ENCODE results near the gene NLRC3.

NLRC3 gene

DNA sequence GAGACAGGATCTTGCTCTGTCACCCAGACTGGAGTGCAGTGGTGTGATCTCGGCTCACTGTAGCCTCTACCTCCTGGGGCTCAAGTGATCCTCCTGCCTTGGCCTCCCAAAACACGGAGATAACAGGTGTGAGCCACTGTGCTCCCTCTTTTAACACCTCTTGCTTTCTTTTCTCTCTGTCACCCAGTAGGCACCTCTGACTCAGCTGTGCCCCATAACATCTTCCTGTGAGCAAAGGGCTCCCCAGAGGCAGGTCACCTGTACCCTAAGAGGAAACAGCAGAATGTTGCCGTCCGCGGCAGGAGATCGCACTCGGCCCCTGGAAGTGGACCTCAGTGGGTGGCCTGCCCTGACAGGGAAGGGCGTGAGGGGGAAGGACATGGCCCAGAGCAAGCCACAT is 918 bp upstream of the NLRC3 start:
- H3K27me3 ChIP-seq (replicated peaks; ENCODE audit: control insufficient read depth, insufficient read depth, low read length) = peaks cover 10% of the 10 kb centered on the region
- H3K9ac ChIP-seq (ENCODE audit: low read length) = no peak overlapping the region
- H3K4me3 ChIP-seq (ENCODE audit: low read length) = no peak overlapping the region
- no peak for DNase-seq (ENCODE audit: low read depth)
- no peaks in the 10 kb centered on the region for H3K9me3 ChIP-seq (ENCODE audit: control insufficient read depth, low read length)
- peaks cover 3% of the 10 kb centered on the region for H3K36me3 ChIP-seq (ENCODE audit: control insufficient read depth, insufficient read depth, low read length, severe bottlenecking)
- H3K4me1 ChIP-seq (ENCODE audit: control insufficient read depth, insufficient read depth, low read length) = no peaks in the 10 kb centered on the region

DNA sequence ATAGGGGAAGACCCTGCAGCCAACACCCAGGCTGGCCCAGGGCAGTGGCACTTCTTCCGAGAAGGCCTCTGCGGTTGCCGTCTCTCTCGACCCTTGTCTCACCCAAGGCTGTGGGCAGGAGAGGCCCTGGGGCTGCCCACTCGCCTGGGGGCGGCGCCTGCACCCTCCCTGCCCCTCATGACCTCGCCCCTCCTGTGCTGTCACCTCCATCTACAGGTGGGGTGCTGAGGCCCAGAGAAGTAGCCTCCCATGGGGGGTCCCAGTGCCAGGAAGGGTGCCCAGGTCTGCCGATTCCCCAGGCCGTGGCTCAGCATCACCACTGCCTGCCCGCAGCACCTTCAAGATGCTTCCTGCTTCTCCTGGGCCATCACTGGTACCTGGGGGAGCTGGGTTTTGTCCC is 992 bp downstream of the NLRC3 start:
- Histone ChIP-seq H3K36me3 (ENCODE audit: control insufficient read depth, insufficient read depth, low read length, severe bottlenecking) (no peaks in the 10 kb centered on the region), H3K9me3 (ENCODE audit: control insufficient read depth, low read length) (no peaks in the 10 kb centered on the region), H3K4me3 (ENCODE audit: low read length) (no peak overlapping the region), H3K4me1 (ENCODE audit: control insufficient read depth, insufficient read depth, low read length) (no peaks in the 10 kb centered on the region), H3K9ac (ENCODE audit: low read length) (no peak overlapping the region), H3K27me3 (replicated peaks; ENCODE audit: control insufficient read depth, insufficient read depth, low read length) (peaks cover 10% of the 10 kb centered on the region)
- DNase-seq (ENCODE audit: low read depth) = no peak

DNA sequence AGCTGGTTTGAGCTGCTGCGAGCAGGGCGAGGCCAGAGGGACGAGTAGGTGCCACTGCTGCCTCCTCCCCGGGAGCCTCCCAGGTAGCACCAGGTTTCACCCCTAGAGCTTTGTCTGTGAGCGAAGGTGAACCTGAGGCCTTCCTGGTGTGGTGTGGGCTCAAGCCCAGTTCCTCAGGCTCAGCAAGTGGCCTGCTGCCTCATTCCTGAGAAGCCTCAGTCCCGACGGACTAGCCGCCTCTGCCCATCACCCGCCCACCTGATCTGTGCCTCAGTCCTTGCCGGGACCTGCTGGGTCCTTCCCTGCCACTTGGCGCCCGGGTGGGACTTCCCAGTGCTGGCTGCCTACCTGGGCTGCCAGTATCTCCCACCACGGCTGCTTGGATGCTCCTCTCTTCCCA is 1.7 kb downstream of the NLRC3 start:
- Histone ChIP-seq H3K9ac (ENCODE audit: low read length) (no peak overlapping the region), H3K27me3 (replicated peaks; ENCODE audit: control insufficient read depth, insufficient read depth, low read length) (peaks cover 10% of the 10 kb centered on the region), H3K4me3 (ENCODE audit: low read length) (no peak overlapping the region), H3K9me3 (ENCODE audit: control insufficient read depth, low read length) (peaks cover 5% of the 10 kb centered on the region), H3K4me1 (ENCODE audit: control insufficient read depth, insufficient read depth, low read length) (no peaks in the 10 kb centered on the region), H3K36me3 (ENCODE audit: control insufficient read depth, insufficient read depth, low read length, severe bottlenecking) (no peaks in the 10 kb centered on the region)
- no peak for DNase-seq (ENCODE audit: low read depth)

- no peak for DNase-seq (ENCODE audit: low read depth)
- no peaks in the 10 kb centered on the region for H3K4me1 ChIP-seq (ENCODE audit: control insufficient read depth, insufficient read depth, low read length)
- peaks cover 9% of the 10 kb centered on the region for H3K9me3 ChIP-seq (ENCODE audit: control insufficient read depth, low read length)
- peaks cover 10% of the 10 kb centered on the region for H3K27me3 ChIP-seq (replicated peaks; ENCODE audit: control insufficient read depth, insufficient read depth, low read length)
- no peak overlapping the region for H3K4me3 ChIP-seq (ENCODE audit: low read length)
- H3K9ac ChIP-seq (ENCODE audit: low read length) = no peak overlapping the region
- H3K36me3 ChIP-seq (ENCODE audit: control insufficient read depth, insufficient read depth, low read length, severe bottlenecking) = no peaks in the 10 kb centered on the region
Measured at GRCh38 chr16:3574195-3574594, 3.0 kb downstream of the NLRC3 start.

DNA sequence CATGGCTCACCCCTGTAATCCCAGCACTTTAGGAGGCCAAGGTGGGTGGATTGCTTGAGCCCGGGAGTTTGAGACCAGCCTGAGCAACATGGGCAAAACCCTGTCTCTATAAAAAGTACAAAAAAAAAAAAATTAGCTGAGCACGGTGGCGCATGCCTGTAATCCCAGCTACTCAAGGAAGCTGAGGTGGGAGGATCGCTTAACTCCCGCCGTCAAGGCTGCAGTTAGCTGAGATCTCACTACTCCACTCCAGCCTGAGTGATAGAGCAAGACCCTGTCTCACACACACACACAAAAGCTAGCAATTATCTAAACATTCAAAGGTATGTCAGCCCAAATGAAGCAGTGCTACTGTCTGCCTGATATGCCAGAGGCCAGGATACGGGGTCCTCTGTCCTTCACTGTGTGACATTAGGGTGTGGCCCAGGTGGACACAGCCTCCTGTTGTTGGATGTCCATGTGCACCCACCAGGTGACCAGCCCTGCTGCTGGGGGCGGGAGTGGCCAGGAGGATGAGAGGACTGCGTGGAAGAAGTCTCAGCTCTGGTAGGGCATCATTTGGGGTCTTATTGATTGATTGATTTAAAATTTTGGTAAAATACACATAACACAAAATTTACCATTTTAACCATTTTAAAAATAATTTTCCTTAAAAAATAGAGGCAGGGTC is 3.9 kb downstream of the NLRC3 start:
- Histone ChIP-seq H3K9ac (ENCODE audit: low read length) (no peak overlapping the region), H3K36me3 (ENCODE audit: control insufficient read depth, insufficient read depth, low read length, severe bottlenecking) (no peaks in the 10 kb centered on the region), H3K4me1 (ENCODE audit: control insufficient read depth, insufficient read depth, low read length) (no peaks in the 10 kb centered on the region), H3K9me3 (ENCODE audit: control insufficient read depth, low read length) (peaks cover 9% of the 10 kb centered on the region), H3K27me3 (replicated peaks; ENCODE audit: control insufficient read depth, insufficient read depth, low read length) (peaks cover 4% of the 10 kb centered on the region), H3K4me3 (ENCODE audit: low read length) (no peak overlapping the region)
- DNase-seq (ENCODE audit: low read depth) = no peak

DNA sequence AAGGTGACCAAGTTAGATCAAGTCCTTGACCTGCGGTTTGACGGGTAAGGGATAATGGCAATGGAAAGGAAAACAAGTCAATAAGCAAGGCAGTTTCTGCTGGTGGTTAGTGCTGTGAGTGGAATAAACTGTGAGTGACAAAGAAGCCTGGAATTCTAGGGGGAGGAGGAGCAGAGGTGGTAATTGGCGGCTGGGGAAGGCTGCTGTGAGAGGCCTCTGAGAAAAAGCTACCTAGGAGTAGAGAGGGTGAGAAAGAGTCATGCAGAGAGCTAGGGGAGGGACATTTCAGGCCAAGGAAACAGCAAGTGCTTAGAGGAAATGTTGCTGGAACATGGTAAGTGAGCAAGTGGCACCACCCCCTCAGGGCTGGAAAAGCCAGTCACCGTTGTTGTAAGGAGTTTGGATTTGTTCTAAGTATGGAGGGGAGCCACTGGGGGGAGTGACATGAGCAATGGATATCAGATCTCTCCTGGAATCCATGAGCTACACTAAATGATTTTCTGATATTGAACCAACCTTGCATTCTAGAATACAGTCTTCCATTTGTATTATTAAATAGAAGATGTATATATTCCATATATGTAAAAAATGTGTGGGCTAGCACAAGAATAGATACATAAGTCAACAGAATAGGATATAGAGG is 6.7 kb downstream of the NLRC3 start:
- Histone ChIP-seq H3K27me3 (replicated peaks; ENCODE audit: control insufficient read depth, insufficient read depth, low read length) (no peaks in the 10 kb centered on the region), H3K9me3 (ENCODE audit: control insufficient read depth, low read length) (peaks cover 9% of the 10 kb centered on the region), H3K36me3 (ENCODE audit: control insufficient read depth, insufficient read depth, low read length, severe bottlenecking) (no peaks in the 10 kb centered on the region), H3K4me3 (ENCODE audit: low read length) (no peak overlapping the region), H3K4me1 (ENCODE audit: control insufficient read depth, insufficient read depth, low read length) (no peaks in the 10 kb centered on the region), H3K9ac (ENCODE audit: low read length) (no peak overlapping the region)
- DNase-seq (ENCODE audit: low read depth) = no peak

DNA sequence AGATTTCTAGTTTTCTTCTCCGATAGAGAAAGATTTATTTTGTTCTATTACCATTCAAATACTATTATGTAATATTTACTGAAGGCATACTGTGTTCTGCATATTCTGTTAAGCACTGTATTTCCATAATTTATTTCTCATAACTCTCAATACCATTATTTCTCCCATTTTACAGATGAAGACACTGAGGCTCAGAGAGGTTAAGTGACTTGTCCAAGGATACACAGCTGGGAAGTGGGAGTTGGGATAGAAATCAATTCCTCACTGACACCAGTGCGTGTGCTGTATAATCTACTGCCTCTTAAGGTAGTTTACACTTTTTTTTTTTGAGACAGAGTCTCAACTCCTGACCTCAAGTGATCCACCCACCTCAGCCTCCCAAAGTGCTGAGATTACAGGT is 7.4 kb downstream of the NLRC3 start:
- no peak overlapping the region for H3K9ac ChIP-seq (ENCODE audit: low read length)
- peaks cover 9% of the 10 kb centered on the region for H3K9me3 ChIP-seq (ENCODE audit: control insufficient read depth, low read length)
- no peak overlapping the region for H3K4me3 ChIP-seq (ENCODE audit: low read length)
- no peaks in the 10 kb centered on the region for H3K27me3 ChIP-seq (replicated peaks; ENCODE audit: control insufficient read depth, insufficient read depth, low read length)
- no peaks in the 10 kb centered on the region for H3K36me3 ChIP-seq (ENCODE audit: control insufficient read depth, insufficient read depth, low read length, severe bottlenecking)
- no peaks in the 10 kb centered on the region for H3K4me1 ChIP-seq (ENCODE audit: control insufficient read depth, insufficient read depth, low read length)
- no peak for DNase-seq (ENCODE audit: low read depth)

GRCh38 chr16:3566990-3567389 is 10.2 kb downstream of the NLRC3 start:
- no peak for DNase-seq (ENCODE audit: low read depth)
- Histone ChIP-seq H3K9me3 (ENCODE audit: control insufficient read depth, low read length) (peaks cover 9% of the 10 kb centered on the region), H3K27me3 (replicated peaks; ENCODE audit: control insufficient read depth, insufficient read depth, low read length) (no peaks in the 10 kb centered on the region), H3K4me3 (ENCODE audit: low read length) (no peak overlapping the region), H3K9ac (ENCODE audit: low read length) (no peak overlapping the region), H3K36me3 (ENCODE audit: control insufficient read depth, insufficient read depth, low read length, severe bottlenecking) (no peaks in the 10 kb centered on the region), H3K4me1 (ENCODE audit: control insufficient read depth, insufficient read depth, low read length) (no peaks in the 10 kb centered on the region)

DNA sequence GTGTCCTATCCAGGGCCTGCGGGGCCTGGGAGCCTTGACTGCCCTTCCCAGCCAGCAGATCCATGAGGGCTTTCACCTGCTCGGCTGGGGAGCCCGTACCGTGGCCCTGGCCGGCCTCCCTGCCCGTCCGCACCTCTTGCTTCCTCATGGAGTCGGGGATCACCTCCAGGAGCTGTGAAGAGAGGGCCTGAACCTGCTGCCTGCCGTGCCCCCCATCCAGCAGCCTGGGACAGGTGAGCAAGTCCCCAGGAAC is 12.4 kb downstream of the NLRC3 start:
- H3K27me3 ChIP-seq (replicated peaks; ENCODE audit: control insufficient read depth, insufficient read depth, low read length) = no peaks in the 10 kb centered on the region
- no peaks in the 10 kb centered on the region for H3K4me1 ChIP-seq (ENCODE audit: control insufficient read depth, insufficient read depth, low read length)
- H3K36me3 ChIP-seq (ENCODE audit: control insufficient read depth, insufficient read depth, low read length, severe bottlenecking) = no peaks in the 10 kb centered on the region
- no peaks in the 10 kb centered on the region for H3K9me3 ChIP-seq (ENCODE audit: control insufficient read depth, low read length)
- H3K4me3 ChIP-seq (ENCODE audit: low read length) = no peak overlapping the region
- no peak for DNase-seq (ENCODE audit: low read depth)
- no peak overlapping the region for H3K9ac ChIP-seq (ENCODE audit: low read length)

DNA sequence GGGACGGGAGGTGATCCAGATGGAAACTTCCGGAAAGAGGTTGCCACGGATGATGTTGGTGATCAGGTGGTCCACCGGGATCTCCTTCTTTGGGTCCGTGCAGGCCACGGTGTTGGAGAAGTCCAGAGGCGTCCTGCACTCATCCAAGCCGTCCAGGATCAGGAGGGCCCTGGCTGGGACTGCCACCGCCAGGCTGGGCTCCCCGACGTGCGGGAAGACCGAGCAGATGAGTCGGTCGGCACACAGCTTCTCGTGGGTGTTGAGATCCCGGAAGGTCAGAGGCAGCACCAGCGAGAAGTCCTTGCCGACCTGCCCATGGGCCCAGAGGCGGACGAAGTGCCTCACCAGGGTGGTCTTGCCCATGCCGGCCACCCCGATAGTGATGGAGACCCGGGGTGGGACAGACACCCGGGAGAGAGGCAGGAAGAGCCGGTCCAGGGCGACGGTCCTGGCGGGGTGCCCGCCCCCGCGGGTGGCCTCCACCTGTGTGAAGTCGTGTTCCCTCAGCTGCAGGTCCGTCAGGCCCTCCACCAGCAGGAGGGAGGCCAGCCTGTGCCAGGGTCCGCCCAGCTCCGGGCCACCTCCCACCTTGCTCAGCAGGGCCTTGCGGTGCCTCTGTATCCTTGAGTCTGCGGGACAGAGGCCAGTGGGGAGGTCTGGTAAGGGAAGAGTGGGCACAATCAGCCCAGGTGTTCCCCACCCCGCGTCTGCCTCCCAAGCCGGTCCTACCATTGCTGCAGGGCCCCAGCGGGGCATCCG is 12.9 kb downstream of the NLRC3 start:
- Histone ChIP-seq H3K4me3 (ENCODE audit: low read length) (no peak overlapping the region), H3K9me3 (ENCODE audit: control insufficient read depth, low read length) (no peaks in the 10 kb centered on the region), H3K4me1 (ENCODE audit: control insufficient read depth, insufficient read depth, low read length) (no peaks in the 10 kb centered on the region), H3K9ac (ENCODE audit: low read length) (no peak overlapping the region), H3K36me3 (ENCODE audit: control insufficient read depth, insufficient read depth, low read length, severe bottlenecking) (no peaks in the 10 kb centered on the region), H3K27me3 (replicated peaks; ENCODE audit: control insufficient read depth, insufficient read depth, low read length) (no peaks in the 10 kb centered on the region)
- no peak for DNase-seq (ENCODE audit: low read depth)

- Histone ChIP-seq H3K36me3 (ENCODE audit: control insufficient read depth, insufficient read depth, low read length, severe bottlenecking) (no peaks in the 10 kb centered on the region), H3K9ac (ENCODE audit: low read length) (no peak overlapping the region), H3K27me3 (replicated peaks; ENCODE audit: control insufficient read depth, insufficient read depth, low read length) (no peaks in the 10 kb centered on the region), H3K4me1 (ENCODE audit: control insufficient read depth, insufficient read depth, low read length) (no peaks in the 10 kb centered on the region), H3K9me3 (ENCODE audit: control insufficient read depth, low read length) (no peaks in the 10 kb centered on the region), H3K4me3 (ENCODE audit: low read length) (no peak overlapping the region)
- DNase-seq (ENCODE audit: low read depth) = no peak
Measured at GRCh38 chr16:3562914-3563480, 14.2 kb downstream of the NLRC3 start.

Data from adipocyte (in vitro differentiated cells).